OCI-LY1 (cell line): ENCODE data around the gene GMIP.

Experiments used
- H2AFZ ChIP-seq: fragments of 200-600 bp; sonication (generic), shearing (Covaris generic); 2 replicates; pipeline ENCODE4 v1.6.0; 2014; ENCODE audit warnings: antibody characterized with exemption, mild to moderate bottlenecking, low read length
- H3F3A ChIP-seq: fragments of 200-600 bp; sonication (generic), shearing (Covaris generic); 2 replicates; pipeline ENCODE4 v1.6.0; 2014; ENCODE audit warnings: mild to moderate bottlenecking, antibody characterized with exemption, low read length, moderate library complexity; ENCODE audit not compliant: insufficient read depth
- H3K27ac ChIP-seq: fragments of 200-600 bp; sonication (generic); 2 replicates; pipeline ENCODE4 v1.5.1; 2014; ENCODE audit warnings: low read length, mixed run types, mild to moderate bottlenecking, low read depth; ENCODE audit not compliant: poor library complexity, severe bottlenecking
- H3K27me3 ChIP-seq: fragments of 200-600 bp; sonication (generic); 2 replicates; pipeline ENCODE4 v1.6.0; 2014; ENCODE audit warnings: antibody characterized with exemption, mild to moderate bottlenecking, low read length, moderate library complexity; ENCODE audit not compliant: insufficient read depth
- H3K36me3 ChIP-seq: fragments of 200-600 bp; sonication (generic); 2 replicates; pipeline ENCODE4 v1.6.1; 2014; ENCODE audit warnings: mild to moderate bottlenecking, antibody characterized with exemption, low read length, moderate library complexity, mixed read lengths; ENCODE audit not compliant: insufficient read depth
- H3K4me1 ChIP-seq: fragments of 200-600 bp; sonication (generic); 2 replicates; pipeline ENCODE4 v1.5.1; 2014; ENCODE audit warnings: mild to moderate bottlenecking, low read length, moderate library complexity; ENCODE audit not compliant: insufficient read depth, severe bottlenecking
- H3K4me2 ChIP-seq: fragments of 200-600 bp; sonication (generic), shearing (Covaris generic); 2 replicates; pipeline ENCODE4 v1.6.1; 2014; ENCODE audit warnings: low read length
- H3K4me3 ChIP-seq: fragments of 200-600 bp; sonication (generic); 2 replicates; pipeline ENCODE4 v1.5.1; 2014; ENCODE audit warnings: low read length, low read depth, mild to moderate bottlenecking, mixed read lengths; ENCODE audit not compliant: poor library complexity, severe bottlenecking
- H3K79me2 ChIP-seq: fragments of 200-600 bp; shearing (Covaris generic); 2 replicates; pipeline ENCODE4 v1.6.1; 2016; ENCODE audit warnings: mixed run types, low read length, mixed read lengths; ENCODE audit not compliant: insufficient read depth
- H3K9ac ChIP-seq: fragments of 200-600 bp; sonication (generic), shearing (Covaris generic); 2 replicates; pipeline ENCODE4 v1.6.1; 2014; ENCODE audit warnings: mild to moderate bottlenecking, low read length, mixed read lengths
- H3K9me2 ChIP-seq: fragments of 200-600 bp; sonication (generic), shearing (Covaris generic); 2 replicates; pipeline ENCODE4 v1.6.1; 2014; ENCODE audit warnings: low read depth, mild to moderate bottlenecking, low read length, mixed read lengths
- H3K9me3 ChIP-seq: fragments of 200-600 bp; shearing (Covaris generic); 2 replicates; pipeline ENCODE4 v1.6.1; 2014; ENCODE audit warnings: low read length, mixed read lengths
- H4K20me1 ChIP-seq: fragments of 200-600 bp; sonication (generic), shearing (Covaris generic); 2 replicates; pipeline ENCODE4 v1.6.0; 2016; ENCODE audit warnings: mild to moderate bottlenecking, low read length; ENCODE audit not compliant: insufficient read depth
- CTCF ChIP-seq: fragments of 200-600 bp; sonication (generic), shearing (Covaris generic); IDR thresholded peaks from 2 replicates; pipeline ENCODE4 v1.5.1; 2017; ENCODE audit warnings: mild to moderate bottlenecking, antibody characterized with exemption, low read length, moderate library complexity, mixed read lengths
- EZH2 ChIP-seq: fragments of 200-600 bp; sonication (generic), shearing (Covaris generic); IDR thresholded peaks from 2 replicates; pipeline ENCODE4 v1.8.0; 2017; ENCODE audit warnings: borderline replicate concordance, mixed run types, mild to moderate bottlenecking, antibody characterized with exemption, low read length, moderate library complexity, mixed read lengths

The GMIP gene

GRCh38 chr19:19635313-19635702 is 8.1 kb downstream of the GMIP start:
- no peaks in the 10 kb centered on the region for H3K4me1 ChIP-seq
- no peaks in the 10 kb centered on the region for H3K27me3 ChIP-seq
- H3K4me2 ChIP-seq, result no peak overlapping the region
- TF ChIP-seq CTCF (no peak), EZH2 (no peak)
- no peak overlapping the region for H3K4me3 ChIP-seq
- H3K79me2 ChIP-seq, result no peaks in the 10 kb centered on the region
- H3K36me3 ChIP-seq, result peaks cover 88% of the 10 kb centered on the region
- no peaks in the 10 kb centered on the region for H3K9me3 ChIP-seq
- no peak overlapping the region for H3K27ac ChIP-seq
- no peaks in the 10 kb centered on the region for H3F3A ChIP-seq
- no peak overlapping the region for H3K9ac ChIP-seq
- no peaks in the 10 kb centered on the region for H4K20me1 ChIP-seq
- H2AFZ ChIP-seq, result no peak overlapping the region
- no peaks in the 10 kb centered on the region for H3K9me2 ChIP-seq

GRCh38 chr19:19634516-19635312 is 8.7 kb downstream of the GMIP start:
- H3K4me2 ChIP-seq, result no peak overlapping the region
- H3K27me3 ChIP-seq, result no peaks in the 10 kb centered on the region
- peaks cover 88% of the 10 kb centered on the region for H3K36me3 ChIP-seq
- no peaks in the 10 kb centered on the region for H3F3A ChIP-seq
- no peaks in the 10 kb centered on the region for H3K4me1 ChIP-seq
- H3K4me3 ChIP-seq, result no peak overlapping the region
- no peak overlapping the region for H3K9ac ChIP-seq
- no peak overlapping the region for H3K27ac ChIP-seq
- no peak for TF ChIP-seq CTCF
- no peak for TF ChIP-seq EZH2
- no peak overlapping the region for H2AFZ ChIP-seq
- H3K79me2 ChIP-seq, result no peaks in the 10 kb centered on the region
- H3K9me2 ChIP-seq, result no peaks in the 10 kb centered on the region
- no peaks in the 10 kb centered on the region for H4K20me1 ChIP-seq
- H3K9me3 ChIP-seq, result no peaks in the 10 kb centered on the region

- Histone ChIP-seq H4K20me1 (no peaks in the 10 kb centered on the region), H3K27me3 (no peaks in the 10 kb centered on the region), H3K9ac (no peak overlapping the region), H3K4me1 (peaks cover 2% of the 10 kb centered on the region), H3K9me2 (no peaks in the 10 kb centered on the region), H3K27ac (no peak overlapping the region), H3K9me3 (no peaks in the 10 kb centered on the region), H3K4me3 (no peak overlapping the region), H3K79me2 (no peaks in the 10 kb centered on the region), H3K4me2 (no peak overlapping the region), H2AFZ (no peak overlapping the region), H3K36me3 (peaks cover 83% of the 10 kb centered on the region), H3F3A (no peaks in the 10 kb centered on the region)
- TF ChIP-seq EZH2 (no peak), CTCF (no peak)
Observed at GRCh38 chr19:19633711-19634515, 9.5 kb downstream of the GMIP start.
